Activated naive CD8-positive, alpha-beta T cell treated with anti-CD3 and anti-CD28 coated beads, Interleukin-2, amount 50 U/mL, for 16 hours (primary cell): ENCODE results near the gene ELAC1.

Source experiments
- DNase-seq: peaks from one replicate; pipeline ENCODE4 v3.0.0-alpha.2; 2020; ENCODE audit warnings: low read depth, low spot score

Gene ELAC1

DNA sequence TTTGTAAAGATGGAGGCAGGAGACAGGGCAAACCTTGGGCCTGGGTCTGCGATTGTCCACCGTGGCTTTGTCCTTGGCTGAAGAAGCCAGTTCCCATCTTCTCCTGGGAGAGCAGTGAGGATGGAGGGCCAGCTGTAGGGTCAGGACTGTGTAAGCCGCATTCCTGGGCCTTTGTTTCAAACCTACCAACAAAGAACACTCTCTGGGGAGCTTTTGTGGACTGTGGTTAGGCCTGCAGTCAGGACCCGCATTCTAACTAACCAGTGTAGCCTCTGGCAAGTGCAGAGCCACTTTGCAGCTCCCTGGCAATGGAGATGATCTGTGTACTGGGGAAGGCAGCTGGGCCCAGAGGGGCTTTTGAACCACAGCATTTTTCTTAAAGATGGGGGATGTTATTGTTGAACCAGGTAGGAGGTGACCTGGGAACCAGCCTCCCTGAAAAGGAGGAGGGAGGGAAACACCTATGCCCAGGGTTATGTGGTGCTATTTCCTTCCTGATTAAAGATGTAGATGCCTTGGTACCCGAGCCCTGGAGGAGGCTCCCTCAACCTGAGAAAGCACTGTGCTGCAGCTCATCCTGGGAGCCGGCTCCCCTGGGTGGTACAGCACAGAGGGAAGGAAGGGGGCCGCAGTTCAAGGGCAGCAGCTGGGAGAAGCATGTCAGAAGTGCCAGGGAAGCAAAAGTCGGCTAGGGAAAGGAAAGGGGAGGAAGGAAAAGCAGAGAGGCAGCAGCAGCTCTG lies 49.5 kb downstream of the ELAC1 start:
- no peak for DNase-seq

DNA sequence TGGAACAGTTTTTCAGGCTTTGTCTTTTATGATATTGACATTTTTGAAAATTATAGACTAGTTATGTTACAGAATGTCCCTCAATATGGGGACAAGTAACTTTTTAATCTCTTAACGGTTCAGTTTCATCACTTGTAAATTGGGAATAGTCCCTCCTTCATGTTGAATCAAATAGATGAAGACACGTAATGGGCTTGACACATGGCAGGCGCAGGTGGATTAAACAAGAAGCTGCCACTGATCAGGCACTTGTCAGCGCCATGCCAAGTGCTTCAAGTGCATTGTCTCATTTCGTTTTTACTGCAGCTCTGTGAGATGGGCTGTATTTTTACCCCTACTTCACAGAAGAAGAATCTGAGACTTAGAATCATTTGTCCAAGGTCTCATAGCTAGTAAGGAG lies 52.7 kb downstream of the ELAC1 start:
- no peak for DNase-seq

GRCh38 chr18:51021226-51021965 lies 53.6 kb downstream of the ELAC1 start:
- no peak for DNase-seq

DNA sequence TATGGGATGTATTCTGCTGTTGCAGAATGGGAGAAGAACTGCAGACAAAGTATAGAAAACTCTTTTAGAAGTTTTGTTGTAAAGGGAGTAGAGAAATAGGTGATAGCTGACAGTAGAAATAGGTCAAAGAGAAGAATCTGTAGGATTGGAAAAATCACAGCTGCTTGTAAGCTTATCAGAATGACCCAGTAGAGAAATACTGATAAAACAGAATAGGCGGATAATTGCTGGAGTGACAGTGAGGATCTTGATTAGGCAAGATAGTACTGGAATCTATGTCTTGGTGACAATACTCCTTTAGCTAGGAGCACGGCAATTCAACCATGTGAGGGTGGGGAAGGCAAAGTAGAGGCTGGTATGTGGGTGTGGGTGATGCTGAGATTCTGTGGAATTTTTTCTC lies 57.7 kb downstream of the ELAC1 start:
- no peak for DNase-seq

DNA sequence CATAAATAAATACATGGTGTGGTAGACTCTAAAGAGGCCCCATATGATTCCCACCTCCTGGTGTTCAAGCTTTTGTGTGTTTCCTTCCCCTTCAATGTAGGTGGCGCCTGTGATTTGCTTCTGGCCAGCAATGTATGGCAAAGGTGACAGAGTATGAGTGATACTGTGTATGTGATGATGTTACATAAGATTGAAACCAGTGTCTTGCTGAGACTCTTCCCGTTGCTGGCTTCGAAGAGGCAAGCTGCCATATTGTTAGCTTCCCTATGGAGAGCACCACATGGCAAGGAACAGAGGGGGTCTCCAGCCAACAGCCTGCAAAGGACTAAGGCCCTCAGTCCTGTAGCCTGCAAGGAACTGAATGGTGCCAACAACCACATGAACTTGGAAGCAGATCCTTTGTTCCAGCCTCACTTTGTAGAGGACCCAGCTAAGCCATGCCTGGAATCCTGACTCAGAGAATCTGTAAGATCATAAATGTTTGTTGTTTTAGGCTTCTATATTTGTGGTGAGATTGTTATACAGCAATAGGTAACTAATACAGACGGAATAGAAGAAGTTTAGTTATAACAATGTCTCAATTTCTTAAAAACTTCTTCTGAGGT lies 60.5 kb downstream of the ELAC1 start:
- DNase-seq, result no peak

GRCh38 chr18:51029378-51029693 lies 61.5 kb downstream of the ELAC1 start:
- no peak for DNase-seq

- DNase-seq, result peak; percentile 94
Observed at GRCh38 chr18:51029694-51030536, 62.1 kb downstream of the ELAC1 start, which contains the start of gene SMAD4. TSS of gene SMAD4 (plus strand) at chr18:51030213. CDS start at chr18:51047047, 16,834 bp downstream.

- peak; percentile 26 for DNase-seq
Observed at GRCh38 chr18:51030537-51031258, 62.9 kb downstream of the ELAC1 start.

DNA sequence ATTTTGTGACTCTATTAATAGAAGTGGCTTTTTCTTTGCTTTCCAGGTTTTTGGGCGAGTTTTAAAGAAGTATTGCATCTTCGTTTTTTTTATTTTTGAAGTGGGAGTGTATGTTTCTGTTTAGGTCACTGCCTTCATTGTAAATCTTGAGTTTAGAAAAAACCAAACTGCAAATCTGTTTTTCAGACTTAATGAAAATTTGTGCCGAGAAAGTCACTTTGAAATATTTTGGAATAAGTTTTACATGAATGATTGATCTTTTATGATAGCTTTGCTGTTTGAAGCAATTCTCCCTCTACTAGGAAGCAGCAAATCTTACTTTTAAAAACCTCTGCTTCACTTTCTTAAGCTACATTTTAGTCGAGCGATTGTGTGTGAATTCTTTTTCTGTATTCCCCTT lies 64.4 kb downstream of the ELAC1 start:
- no peak for DNase-seq

DNA sequence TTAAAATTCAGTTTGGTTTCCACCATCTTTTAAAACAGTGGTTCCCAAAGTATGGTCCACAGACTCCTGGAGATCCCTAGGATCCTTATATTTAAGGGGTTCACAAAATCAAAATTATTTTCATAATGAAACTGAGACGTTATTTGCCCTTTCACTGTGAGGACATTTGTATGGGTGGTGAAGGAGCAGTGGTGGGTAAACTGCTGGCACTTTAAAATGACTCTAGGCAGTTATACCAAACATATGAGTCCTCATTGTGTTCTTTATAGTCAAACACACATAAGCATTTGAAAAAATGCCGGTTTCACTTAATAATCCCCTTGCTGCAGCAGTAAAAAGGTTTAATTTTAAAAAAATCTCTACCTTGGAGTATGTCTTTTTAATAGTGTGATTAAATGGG lies 69.4 kb downstream of the ELAC1 start:
- no peak for DNase-seq
